Stimulated activated CD4-positive, alpha-beta T cell treated with anti-CD3 and anti-CD28 coated beads, TNF-alpha, amount 100 ng/mL, for 24 hours (primary cell): ENCODE data around the gene KCNC3.

Source experiments
- DNase-seq, 3 experiments: peaks; one replicate each; pipeline ENCODE4 v3.0.0-alpha.2; 2020; ENCODE audit warnings: low read depth in 3 of 3

Gene KCNC3

DNA sequence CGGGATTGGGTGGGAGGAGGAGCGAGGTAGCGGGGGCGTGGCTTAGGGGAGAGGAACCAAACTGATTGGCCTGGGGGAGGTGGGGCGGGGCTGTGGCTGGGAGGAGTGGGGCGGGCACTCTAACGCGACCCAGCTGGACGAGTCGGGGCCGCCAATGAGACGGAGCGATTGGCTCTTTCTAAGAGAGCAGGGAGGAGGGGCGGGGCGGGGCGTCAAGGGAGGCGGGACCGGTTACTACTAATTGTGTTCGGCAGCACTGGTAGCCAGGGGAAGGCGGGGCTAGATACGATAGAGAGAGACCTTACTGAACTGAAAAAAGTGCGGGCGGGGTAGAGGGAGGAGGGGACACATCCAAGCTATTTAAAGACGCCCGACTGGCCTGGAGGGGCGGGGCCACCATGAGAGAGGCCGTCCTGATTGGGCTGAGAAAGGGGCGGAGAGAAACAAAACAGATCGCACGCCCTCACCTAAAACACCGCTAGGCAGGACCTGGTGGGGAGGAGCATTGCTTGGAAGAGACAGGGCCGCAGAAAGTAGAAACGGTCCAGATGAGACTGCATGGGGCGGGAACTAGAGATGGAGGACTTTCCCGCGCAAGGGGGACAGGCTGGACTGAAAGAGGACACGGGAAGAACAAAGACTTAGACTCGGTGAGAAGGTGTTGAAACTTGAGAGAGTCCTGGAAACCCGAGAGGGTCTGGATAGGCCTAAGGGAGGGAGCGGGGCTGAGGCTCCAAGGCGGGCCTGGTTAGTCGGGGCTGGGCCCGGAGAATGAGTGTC is at the start of gene KCNC3:
TSS of gene KCNC3 (minus strand) at position 232 of the 780 bp plus-strand sequence. CDS start 295 bp downstream, outside the sequence.
- DNase-seq, result peak; percentile 88 to 99 (median 92)

DNA sequence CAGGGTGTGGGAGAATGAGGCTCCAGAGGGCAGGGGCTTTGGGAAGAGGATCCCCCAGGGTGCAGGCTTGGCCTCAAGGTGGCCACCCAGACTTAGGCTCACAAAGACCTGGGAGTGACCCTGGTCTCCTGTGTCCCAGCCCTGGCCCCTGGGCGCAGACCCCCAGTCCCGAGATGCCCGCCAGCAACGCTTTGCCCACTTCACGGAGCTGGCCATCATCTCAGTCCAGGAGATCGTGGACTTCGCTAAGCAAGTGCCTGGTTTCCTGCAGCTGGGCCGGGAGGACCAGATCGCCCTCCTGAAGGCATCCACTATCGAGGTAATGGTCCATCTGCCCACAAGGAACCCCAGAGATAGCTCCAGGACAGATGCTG is 49.7 kb upstream of the KCNC3 start:
- no peak for DNase-seq

DNA sequence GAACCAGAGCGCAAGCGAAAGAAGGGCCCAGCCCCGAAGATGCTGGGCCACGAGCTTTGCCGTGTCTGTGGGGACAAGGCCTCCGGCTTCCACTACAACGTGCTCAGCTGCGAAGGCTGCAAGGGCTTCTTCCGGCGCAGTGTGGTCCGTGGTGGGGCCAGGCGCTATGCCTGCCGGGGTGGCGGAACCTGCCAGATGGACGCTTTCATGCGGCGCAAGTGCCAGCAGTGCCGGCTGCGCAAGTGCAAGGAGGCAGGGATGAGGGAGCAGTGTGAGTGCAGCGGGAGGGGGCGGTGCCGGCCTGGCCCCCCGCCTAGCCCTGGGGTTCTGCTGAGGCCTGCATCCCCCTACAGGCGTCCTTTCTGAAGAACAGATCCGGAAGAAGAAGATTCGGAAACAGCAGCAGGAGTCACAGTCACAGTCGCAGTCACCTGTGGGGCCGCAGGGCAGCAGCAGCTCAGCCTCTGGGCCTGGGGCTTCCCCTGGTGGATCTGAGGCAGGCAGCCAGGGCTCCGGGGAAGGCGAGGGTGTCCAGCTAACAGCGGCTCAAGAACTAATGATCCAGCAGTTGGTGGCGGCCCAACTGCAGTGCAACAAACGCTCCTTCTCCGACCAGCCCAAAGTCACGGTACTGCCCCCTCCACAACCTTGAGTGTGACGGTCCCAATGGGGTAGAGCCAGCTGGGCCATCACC is 49.1 kb upstream of the KCNC3 start:
- DNase-seq, result no peak

DNA sequence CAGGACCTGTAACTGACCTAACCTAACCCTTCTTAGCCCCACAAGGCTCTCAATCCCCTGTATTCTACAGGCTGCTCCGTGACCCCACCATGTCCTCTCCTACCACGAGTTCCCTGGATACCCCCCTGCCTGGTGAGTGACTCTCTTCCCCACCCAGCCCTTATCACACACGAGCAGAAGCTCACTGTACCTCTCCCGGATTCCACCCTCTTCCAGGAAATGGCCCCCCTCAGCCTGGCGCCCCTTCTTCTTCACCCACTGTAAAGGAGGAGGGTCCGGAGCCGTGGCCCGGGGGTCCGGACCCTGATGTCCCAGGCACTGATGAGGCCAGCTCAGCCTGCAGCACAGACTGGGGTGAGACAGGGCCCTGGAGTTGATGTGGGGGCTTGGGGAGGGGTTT is 48.3 kb upstream of the KCNC3 start:
- no peak for DNase-seq

DNA sequence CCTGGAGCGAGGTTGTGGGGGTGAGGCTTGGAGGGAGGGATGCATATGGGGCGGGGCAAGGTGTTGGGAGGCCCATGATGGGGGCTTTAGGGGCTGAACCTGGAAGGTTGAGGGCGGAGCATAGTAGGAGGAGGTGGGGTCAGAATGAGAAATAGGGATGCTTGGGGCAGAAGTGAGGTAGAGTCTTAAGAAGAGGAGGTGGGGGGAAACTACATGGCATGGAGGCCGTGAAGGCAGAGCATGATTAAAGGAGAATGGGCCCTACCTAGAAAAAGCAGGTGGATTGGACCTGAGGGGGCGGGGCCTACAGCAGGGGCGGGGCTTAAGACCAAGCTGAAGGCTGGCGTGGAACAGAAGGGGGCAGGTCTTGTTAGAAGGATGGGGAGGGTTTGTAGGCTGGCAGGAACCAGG is 47.9 kb upstream of the KCNC3 start:
- DNase-seq, result peak in 1 of 3 experiments; percentile 58

DNA sequence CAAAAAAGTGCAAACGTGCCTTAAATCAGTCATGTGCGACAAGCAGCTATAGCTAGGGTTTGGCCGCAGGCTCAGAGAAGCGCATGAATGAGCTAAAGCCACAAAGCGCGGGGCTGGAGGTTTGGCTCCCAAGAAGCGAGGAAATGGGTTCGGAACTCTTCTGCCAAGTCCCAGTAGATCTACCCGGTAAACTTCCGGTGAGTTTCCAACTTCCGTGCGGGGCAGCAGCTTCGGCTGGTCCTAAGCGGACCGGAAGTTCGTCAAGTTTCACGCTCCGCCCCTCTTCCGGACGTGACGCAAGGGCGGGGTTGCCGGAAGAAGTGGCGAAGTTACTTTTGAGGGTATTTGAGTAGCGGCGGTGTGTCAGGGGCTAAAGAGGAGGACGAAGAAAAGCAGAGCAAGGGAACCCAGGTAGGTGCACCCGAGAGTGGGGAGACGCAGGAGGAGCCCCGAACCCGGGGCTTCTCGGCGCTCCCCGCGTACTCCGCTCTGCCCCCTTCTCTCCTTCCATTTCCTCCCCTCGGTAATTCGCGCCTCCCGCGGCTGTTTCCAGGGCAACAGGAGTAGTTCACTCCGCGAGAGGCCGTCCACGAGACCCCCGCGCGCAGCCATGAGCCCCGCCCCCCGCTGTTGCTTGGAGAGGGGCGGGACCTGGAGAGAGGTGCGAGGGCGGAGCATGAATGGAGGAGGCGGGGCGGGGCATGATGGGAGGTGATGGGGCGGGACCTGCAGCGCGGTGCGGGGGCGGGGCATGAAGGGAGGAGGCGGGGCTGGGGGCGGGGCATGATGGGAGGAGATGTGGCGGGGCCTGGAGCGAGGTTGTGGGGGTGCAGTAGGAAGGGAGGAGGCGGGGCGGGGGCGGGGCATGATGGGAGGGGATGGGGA is 47.2 kb upstream of the KCNC3 start, which contains the start of gene NR1H2:
TSS of gene NR1H2 (plus strand) at position 292 of the 885 bp plus-strand sequence. CDS start 1,149 bp downstream, outside the sequence.
- DNase-seq, result peak; percentile 86 to 92 (median 91)

DNA sequence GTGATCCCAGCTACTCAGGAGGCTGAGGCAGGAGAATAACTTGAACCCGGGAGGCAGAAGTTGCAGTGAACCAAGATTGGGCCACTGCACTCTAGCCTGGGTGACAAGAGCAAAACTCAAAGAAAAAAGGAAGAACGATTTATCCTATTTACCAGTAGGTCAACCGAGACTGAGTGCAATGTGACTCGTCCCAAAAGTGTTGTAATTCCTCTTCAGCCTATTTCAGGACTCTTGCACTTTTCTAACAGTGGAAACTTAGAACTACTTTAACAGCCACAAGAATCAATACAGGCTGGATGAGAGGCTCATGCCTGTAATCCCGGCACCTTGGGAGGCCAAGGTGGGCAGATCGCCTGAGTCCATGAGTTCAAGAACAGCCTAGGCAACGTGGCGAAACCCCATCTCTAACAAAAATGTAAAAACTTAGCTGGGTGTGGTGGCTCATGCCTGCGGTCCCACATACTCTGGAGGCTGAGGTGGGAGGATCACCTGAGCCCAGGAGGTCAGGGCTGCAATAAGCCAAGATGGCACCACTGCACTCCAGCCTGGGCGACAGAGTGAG is 42.8 kb upstream of the KCNC3 start:
- no peak for DNase-seq

DNA sequence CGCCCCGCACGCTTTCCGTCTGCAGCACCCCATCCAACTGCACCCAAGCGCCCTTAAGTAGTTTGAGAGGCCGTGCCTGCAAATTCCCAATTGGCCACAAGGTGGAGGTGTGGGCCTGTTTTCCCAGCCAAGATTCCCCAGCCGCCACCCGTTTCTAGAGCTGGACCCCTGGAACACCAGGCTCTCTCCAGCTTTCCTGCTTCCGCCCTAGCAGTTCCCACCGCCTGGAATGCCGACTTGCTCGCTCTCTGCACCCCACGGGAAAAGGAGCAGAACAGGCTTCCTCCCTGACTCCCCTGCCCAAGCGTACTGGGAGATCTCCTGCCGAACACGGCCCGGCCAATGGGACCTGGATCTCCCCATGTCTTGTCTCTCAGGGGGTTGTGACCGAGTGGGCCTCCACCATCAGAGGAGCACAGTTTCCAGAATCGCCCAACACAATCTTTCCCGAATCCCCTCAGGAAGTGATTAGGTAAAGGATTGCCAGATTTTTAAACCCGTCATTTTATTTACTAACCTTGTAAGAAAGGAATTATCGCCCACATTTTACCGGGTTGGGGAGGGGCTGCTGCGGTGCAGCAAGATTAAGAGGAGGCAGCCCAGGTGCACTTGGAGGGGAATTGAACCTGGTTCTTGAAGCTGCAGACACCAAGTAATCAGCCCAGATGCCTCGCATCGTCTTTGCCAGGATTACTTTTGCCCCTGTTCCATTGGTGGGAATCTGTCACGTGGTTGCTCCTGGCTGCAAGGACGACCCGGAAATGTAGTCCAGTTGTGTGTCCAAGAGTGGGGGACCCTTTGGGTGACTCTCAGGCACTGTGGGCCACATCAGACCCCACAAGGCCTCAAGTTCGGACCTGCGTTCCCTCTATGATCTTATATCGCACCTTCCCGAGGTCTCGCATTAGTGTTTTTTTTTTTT is 39.7 kb upstream of the KCNC3 start:
- DNase-seq, result peak; percentile 59 to 81 (median 61)

DNA sequence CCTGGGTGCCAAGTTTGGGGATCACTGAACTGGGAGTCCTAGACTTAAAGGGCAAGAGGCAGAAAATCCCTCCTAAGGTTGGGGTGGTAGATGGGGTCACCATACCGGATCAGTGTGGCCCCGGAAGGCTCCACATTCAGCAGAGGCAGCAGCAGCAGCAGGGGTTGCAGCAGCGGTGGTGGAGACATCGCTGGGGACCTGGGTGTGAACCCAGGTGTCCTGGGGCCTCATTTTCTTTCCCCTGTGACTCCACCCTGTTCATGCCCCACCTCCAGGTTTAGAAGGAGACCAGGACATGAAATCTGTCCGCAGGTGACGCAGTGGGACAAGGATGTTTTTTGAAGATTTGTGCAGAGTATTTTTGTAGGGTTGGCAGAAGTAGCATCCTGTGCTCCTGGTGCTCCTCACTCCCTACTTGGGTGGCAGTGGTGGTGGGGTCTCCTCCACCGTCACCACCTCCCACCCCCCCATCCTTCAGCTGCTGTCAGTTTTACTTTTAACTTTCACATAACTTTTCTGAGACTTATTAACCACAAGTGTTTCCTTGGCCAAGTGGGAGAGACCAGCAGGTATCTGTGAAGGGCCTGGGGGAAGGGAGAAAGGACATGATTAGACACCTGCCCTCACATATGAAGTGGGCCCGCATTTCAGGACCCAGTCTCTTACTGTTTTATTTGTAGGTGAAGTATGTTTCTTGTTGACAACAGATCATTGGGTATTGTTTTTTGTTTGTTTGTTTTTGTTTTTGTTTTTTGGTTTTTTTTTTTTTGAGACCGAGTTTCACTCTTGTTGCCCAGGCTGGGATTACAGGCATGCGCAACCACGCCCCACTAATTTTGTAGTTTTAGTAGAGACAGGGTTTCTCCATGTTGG is 36.5 kb upstream of the KCNC3 start, which contains the start of gene NAPSA:
TSS of gene NAPSA (minus strand) at position 206 of the 873 bp plus-strand sequence. CDS start at position 188, 18 bp downstream.
- DNase-seq, result no peak

DNA sequence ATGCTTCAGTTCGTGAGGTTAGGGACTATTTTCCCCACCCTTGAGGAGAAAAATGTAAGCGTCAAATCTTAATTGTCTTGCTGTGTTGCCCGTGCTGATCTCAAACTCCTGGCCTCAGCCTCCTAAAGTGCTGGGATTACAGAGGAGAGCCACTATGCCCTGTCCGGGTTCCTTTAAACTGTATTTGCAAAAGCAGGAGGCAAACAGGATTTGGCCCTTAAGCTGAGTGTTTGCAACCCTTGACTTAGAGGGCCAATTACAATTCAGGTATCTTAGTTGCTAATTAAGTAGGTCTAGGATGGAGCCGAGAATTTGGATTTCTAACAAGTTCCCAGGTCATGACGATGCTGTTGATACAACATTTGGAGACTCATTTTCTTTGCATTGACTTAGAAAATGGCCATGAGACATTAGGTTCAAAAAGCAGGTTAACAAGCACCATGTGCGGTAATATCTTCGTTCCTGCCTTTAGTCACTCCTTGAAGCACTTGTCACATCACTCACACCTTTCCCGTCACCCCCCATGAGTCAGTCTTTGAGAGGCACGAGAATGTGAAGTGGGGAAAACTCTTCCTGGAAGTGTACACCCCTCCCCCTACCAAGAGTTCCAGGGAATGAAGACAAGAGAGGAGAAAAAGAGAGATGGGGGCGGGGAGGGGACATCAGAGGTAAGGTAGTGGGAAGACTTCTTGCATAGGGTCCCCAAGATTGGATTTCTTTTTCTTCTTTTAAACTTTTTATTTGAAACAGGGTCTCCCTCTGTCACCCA is 33.7 kb upstream of the KCNC3 start:
- DNase-seq, result peak in 1 of 3 experiments; percentile 54

DNA sequence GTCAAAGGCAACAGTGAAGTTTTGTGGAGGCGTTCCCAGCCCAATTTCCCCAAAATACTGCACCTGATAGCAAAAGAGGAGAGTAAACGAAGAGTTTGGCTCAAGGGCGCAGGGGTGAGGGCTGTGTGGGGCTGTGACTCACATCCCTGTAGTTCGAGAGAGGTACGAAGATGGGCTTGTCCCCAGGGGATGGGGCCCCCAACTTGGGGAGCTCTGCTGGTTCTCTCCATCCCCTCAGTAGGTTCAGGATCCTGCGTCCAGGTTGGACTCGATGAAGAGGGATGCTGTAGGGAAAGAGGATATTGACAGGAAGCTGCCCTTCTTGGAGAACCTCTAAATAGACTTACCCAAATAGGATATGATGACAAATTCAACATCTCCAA is 32.8 kb upstream of the KCNC3 start:
- no peak for DNase-seq

DNA sequence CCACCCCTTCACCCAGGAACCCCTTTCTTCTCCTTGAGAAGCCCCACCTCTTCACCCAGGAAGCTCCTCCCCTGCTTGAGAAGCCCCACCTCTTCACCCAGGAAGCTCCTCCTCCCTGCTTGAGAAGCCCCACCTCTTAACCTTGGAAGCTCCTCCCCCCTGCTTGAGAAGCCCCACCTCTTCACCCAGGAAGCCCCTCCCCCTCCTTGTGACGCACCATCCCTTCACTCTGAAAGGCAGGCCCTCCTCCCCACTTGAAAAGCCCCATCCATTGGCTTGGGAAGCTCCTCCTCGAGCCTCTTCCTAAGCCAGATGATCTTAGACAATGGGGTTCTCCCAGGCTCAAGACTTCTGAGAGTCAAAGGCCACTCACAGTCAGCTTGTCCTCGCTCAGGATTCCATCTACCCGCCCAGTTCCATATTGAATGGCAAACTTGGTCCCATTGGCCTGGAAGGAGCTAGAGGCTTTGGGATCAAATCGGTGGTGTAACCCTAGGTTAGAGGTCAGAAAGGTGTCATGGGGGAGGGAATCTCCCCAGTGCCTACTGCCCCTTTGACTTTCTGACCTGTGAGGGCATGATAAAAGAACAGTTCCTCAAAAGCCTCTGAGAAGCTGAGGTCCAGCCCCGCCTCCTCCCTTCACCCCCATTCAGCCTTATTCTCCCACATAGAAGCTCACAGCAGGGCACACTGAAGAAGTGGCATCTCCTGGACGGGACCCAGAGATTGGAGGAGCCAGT is 32.3 kb upstream of the KCNC3 start:
- DNase-seq, result no peak

DNA sequence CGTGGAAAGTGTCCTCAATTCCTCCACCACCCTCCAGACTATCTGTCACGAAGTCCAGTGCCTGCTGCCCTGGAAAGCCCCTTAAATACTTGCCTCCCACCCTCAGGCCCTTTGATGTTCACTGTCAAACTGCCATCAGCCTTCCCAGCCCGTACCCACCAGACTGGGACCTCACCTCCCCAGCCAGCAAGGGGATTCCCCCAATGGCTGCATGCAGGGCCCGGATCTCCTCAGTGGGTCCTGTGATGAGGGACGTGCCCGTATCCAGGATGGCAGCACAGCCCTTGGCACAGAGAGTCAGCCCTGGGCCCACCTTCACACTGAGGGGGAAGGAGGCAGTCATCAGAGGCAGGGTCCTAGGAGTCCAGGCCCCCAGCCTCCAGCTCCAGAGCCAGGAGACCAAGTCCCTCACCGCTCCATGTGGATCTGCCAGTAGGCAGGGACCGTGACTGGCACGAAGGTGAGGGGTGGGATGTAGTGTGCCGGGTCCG is 30.2 kb upstream of the KCNC3 start:
- no peak for DNase-seq

DNA sequence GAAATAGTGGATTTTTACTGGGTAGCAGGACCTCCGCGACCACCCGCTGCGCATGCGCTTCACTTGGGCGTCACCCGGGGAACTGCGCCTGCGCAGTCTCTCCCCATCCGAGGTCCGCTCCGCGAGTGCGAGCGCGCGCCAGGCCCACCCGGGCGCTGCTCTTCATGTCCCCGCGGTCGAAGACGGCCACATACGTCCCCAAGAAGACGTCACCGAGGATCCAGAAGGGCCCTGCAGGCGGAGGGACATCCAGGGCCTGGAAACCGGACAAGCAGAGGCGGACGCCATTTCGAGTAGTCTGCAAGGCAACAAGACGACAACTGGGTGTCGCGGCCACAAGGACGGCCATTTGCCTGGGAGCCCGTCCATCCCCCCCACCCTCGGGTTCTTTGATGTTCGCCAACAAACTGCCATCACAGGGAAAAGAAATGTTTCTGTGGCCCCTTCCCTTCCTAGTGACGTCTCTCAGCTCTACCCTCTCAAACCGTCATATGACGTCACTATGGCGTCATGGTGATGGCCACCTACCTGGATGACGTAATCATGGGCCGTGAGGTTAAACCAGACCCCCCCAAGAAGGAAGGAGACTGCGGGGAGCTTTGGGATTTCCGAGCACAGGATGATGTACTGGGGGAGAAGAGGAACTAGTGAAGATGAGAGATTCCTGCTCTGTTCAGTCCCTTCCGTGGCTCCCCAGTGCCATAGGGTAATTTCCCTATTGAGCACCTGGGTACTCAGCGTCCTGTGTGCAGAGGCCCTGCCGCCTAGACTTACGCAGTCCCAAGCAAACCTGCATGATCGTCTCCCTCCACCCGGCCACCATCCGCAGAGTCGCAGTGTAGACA is 29.5 kb upstream of the KCNC3 start:
- peak; percentile 54 to 73 (median 64) for DNase-seq

DNA sequence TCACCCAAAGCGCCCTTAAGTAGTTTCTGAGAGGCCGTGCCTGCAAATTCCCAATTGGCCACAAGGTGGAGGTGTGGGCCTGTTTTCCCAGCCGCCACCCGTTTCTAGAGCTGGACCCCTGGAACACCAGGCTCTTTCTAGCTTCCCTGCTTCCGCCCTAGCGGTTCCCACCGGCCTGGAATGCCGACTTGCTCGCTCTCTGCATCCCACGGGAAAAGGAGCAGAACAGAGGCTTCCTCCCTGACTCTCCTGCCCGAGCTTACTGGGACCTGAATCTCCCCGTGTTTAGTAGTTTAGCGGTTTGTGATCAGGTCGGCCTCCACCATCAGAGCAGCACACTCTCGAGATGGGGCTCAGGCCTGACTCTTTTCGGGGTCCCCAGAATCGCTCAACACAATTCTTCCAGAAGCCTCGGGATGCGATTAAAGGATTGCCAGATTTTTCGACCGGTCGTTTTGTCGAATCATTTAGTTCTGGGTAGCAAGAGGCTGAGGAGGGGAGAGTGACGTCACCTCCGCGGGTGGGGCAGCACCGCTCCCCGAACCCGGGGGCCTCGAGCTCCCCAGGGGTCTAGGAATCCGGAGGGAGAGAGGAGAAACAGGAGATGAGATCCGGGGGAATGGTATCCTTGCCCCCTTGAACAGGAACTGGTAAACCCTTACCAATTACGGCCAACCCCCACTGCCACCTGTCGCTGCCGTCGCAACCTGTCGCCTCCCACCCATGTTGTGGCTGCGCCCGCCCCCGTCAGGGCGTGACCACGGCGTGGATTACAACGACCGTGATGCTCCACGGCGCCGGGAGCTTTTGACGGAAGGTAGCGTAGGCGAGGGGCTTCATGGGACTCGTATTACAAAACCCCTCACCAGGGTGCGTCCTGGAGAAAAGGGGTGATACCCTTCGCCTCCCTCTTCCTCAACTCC is 28.3 kb upstream of the KCNC3 start:
- peak; percentile 62 to 88 (median 78) for DNase-seq

DNA sequence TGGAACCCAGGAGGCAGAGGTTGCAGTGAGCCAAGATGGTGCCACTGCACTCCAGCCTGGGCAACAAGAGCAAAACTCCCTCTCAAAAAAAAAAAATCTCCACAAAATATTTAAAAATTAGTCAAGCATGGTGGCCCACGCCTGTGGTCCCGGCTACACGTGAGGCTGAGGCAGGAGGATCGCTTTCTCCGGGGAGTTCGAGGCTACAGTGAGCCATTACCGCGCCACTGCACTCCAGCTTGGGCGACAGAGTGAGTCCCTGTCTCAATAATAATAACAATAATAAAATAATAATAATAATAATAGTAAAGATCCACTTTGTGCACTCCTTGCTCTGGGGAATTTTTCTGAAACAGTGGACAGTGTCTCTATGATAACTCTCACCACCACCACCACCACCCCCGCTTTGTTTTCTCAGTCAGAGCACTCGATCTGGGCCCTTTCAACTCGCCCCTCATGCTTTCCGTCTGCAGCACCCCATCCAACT is 27.6 kb upstream of the KCNC3 start:
- DNase-seq, result no peak
